SK-N-SH (cell line): ENCODE measurements around the gene ABHD2. TPM values are rescaled to one million over a fixed set of nuclear protein-coding genes. Genes with fewer than 3 reads are reported as not detected.

Source experiments
- CTCF ChIA-PET: fragments of 300-600, 350-600 bp; formaldehyde crosslinking; extraction: SDS; loops from one replicate; lab custom pipeline; 2021; lab: Yijun Ruan, JAX
- POLR2A ChIA-PET: fragments of 350-600 bp; sonication (Branson Sonifier 250); formaldehyde crosslinking; extraction: SDS; loops from one replicate; lab custom pipeline; 2020; ENCODE audit warnings: antibody characterized with exemption, inconsistent platforms; lab: Yijun Ruan, JAX
- DNase-seq: peaks from one replicate; pipeline ENCODE4 v3.0.0; 2012
- H2AFZ ChIP-seq: fragments of 200-600 bp; sonication (generic); 2 replicates; pipeline ENCODE4 v1.8.1; 2016; ENCODE audit warnings: antibody characterized with exemption, mild to moderate bottlenecking, low read depth
- H3F3A ChIP-seq: fragments of 200-600 bp; sonication (generic); replicated peaks from 2 replicates; pipeline ENCODE3; 2016; ENCODE audit warnings: antibody characterized with exemption, mild to moderate bottlenecking; ENCODE audit not compliant: insufficient read depth
- H3K27ac ChIP-seq, 2 experiments: fragments of 200-500 bp in 1 of 2; fragments of 200-600 bp in 1 of 2; sonication (Bioruptor generic) in 1 of 2; sonication (generic), shearing (Covaris generic) in 1 of 2; 2 replicates each; pipeline versions ENCODE4 v1.5.1 to v1.6.1; 2014 to 2016; ENCODE audit warnings: low read depth in 2 of 2, inconsistent platforms in 1 of 2, low read length in 1 of 2, mild to moderate bottlenecking in 1 of 2, mixed read lengths in 1 of 2
- H3K27me3 ChIP-seq: fragments of 200-600 bp; sonication (generic), shearing (Covaris generic); 2 replicates; pipeline ENCODE4 v1.6.1; 2016; ENCODE audit warnings: mixed run types; ENCODE audit not compliant: insufficient read depth
- H3K36me3 ChIP-seq, 2 experiments: fragments of 200-500 bp in 1 of 2; fragments of 200-600 bp in 1 of 2; sonication (Bioruptor generic) in 1 of 2; sonication (generic) in 1 of 2; replicated peaks in 1 of 2; 2 replicates each; pipeline versions ENCODE3 to v1.5.1; 2014 to 2016; ENCODE audit warnings: low read length in 1 of 2, mild to moderate bottlenecking in 1 of 2; ENCODE audit not compliant: insufficient read depth in 2 of 2, control insufficient read depth in 1 of 2
- H3K4me1 ChIP-seq, 2 experiments: fragments of 200-500 bp in 1 of 2; fragments of 200-600 bp in 1 of 2; sonication (Bioruptor generic) in 1 of 2; sonication (generic), shearing (Covaris generic) in 1 of 2; 2 replicates each; pipeline versions ENCODE4 v1.5.1 to v1.6.1; 2014 to 2016; ENCODE audit warnings: low read depth in 1 of 2, low read length in 1 of 2, mixed run types in 1 of 2; ENCODE audit not compliant: insufficient read depth in 2 of 2, control insufficient read depth in 1 of 2
- H3K4me2 ChIP-seq: fragments of 200-600 bp; sonication (generic), shearing (Covaris generic); 2 replicates; pipeline ENCODE4 v1.6.1; 2017; ENCODE audit warnings: mixed run types
- H3K4me3 ChIP-seq, 2 experiments: fragments of 200-500 bp in 1 of 2; fragments of 200-600 bp in 1 of 2; sonication (Bioruptor generic) in 1 of 2; sonication (generic), shearing (Covaris generic) in 1 of 2; 2 replicates each; pipeline versions ENCODE4 v1.5.1 to v1.8.1; 2014 to 2016; ENCODE audit warnings: low read depth in 2 of 2, inconsistent platforms in 1 of 2, low read length in 1 of 2, mild to moderate bottlenecking in 1 of 2, mixed read lengths in 1 of 2, moderate library complexity in 1 of 2
- H3K79me2 ChIP-seq: fragments of 200-600 bp; sonication (generic); 2 replicates; pipeline ENCODE4 v1.8.1; 2017; ENCODE audit warnings: mild to moderate bottlenecking; ENCODE audit not compliant: insufficient read depth
- H3K9ac ChIP-seq: fragments of 200-600 bp; sonication (generic); 2 replicates; pipeline ENCODE4 v1.6.1; 2017; ENCODE audit warnings: mixed run types
- H3K9me2 ChIP-seq: fragments of 200-600 bp; sonication (generic); 2 replicates; pipeline ENCODE4 v1.6.1; 2017; ENCODE audit warnings: mixed run types
- H3K9me3 ChIP-seq: fragments of 200-600 bp; sonication (generic); 2 replicates; pipeline ENCODE4 v1.6.1; 2017; ENCODE audit warnings: mixed run types, mild to moderate bottlenecking, moderate library complexity
- H4K20me1 ChIP-seq: fragments of 200-600 bp; sonication (generic); 2 replicates; pipeline ENCODE4 v1.6.1; 2017; ENCODE audit warnings: mild to moderate bottlenecking, mixed run types; ENCODE audit not compliant: insufficient read depth
- CHD2 ChIP-seq: fragments of 150-350 bp; IDR thresholded peaks from 2 replicates; pipeline ENCODE4 v1.6.1; 2018; ENCODE audit warnings: low read length; ENCODE audit not compliant: partially characterized antibody
- CTCF ChIP-seq: fragments of 200-600 bp; sonication (generic); IDR thresholded peaks from 2 replicates; pipeline ENCODE4 v1.6.1; 2017; ENCODE audit warnings: antibody characterized with exemption, mild to moderate bottlenecking, moderate library complexity
- FOSL2 ChIP-seq: IDR thresholded peaks from 2 replicates; pipeline ENCODE4 v1.4.0; 2012; ENCODE audit warnings: low read depth, mild to moderate bottlenecking, moderate library complexity, borderline replicate concordance
- FOXM1 ChIP-seq: IDR thresholded peaks from 2 replicates; pipeline ENCODE4 v1.4.0; 2012; ENCODE audit warnings: low read depth, mild to moderate bottlenecking
- GATA2 ChIP-seq: sonication (generic); formaldehyde crosslinking; IDR thresholded peaks from 2 replicates; pipeline ENCODE4 v1.5.0; 2020; ENCODE audit warnings: mild to moderate bottlenecking, missing genetic modification reagents
- IRF3 ChIP-seq: fragments of 150-350 bp; IDR thresholded peaks from 2 replicates; pipeline ENCODE4 v1.6.1; 2016; ENCODE audit warnings: mild to moderate bottlenecking, low read depth, low read length
- JUND ChIP-seq: IDR thresholded peaks from 2 replicates; pipeline ENCODE4 v1.4.0; 2012
- MAX ChIP-seq: IDR thresholded peaks from 2 replicates; pipeline ENCODE4 v1.4.0; 2012; ENCODE audit warnings: low read depth
- NFIC ChIP-seq: IDR thresholded peaks from 2 replicates; pipeline ENCODE4 v1.4.0; 2012; ENCODE audit warnings: borderline replicate concordance
- PBX3 ChIP-seq: IDR thresholded peaks from 2 replicates; pipeline ENCODE4; 2012
- POLR2AphosphoS5 ChIP-seq: IDR thresholded peaks from 2 replicates; pipeline ENCODE4 v1.6.1; 2012; ENCODE audit warnings: low read depth, low read length
- RAD21 ChIP-seq: IDR thresholded peaks from 2 replicates; pipeline ENCODE4 v1.6.1; 2012; ENCODE audit warnings: mild to moderate bottlenecking, low read length
- RCOR1 ChIP-seq: fragments of 150-350 bp; IDR thresholded peaks from 2 replicates; pipeline ENCODE4 v1.6.1; 2017; ENCODE audit warnings: antibody characterized with exemption, low read length
- REST ChIP-seq: IDR thresholded peaks from 2 replicates; pipeline ENCODE4 v1.6.1; 2012; ENCODE audit warnings: mild to moderate bottlenecking, low read depth, low read length, moderate library complexity
- SIN3A ChIP-seq: IDR thresholded peaks from 2 replicates; pipeline ENCODE4 v1.6.1; 2012; ENCODE audit warnings: low read depth, mild to moderate bottlenecking, low read length, moderate library complexity, borderline replicate concordance
- TAF1 ChIP-seq: IDR thresholded peaks from 2 replicates; pipeline ENCODE4 v1.6.1; 2012; ENCODE audit warnings: low read depth, mild to moderate bottlenecking, low read length, moderate library complexity, borderline replicate concordance
- USF2 ChIP-seq: fragments of 150-350 bp; IDR thresholded peaks from 2 replicates; pipeline ENCODE4 v1.6.1; 2017; ENCODE audit warnings: antibody characterized with exemption, low read length, low read depth, borderline replicate concordance
- YY1 ChIP-seq: IDR thresholded peaks from 2 replicates; pipeline ENCODE4 v1.4.0; 2012; ENCODE audit warnings: low read depth, mild to moderate bottlenecking
- WGBS: methylation state at CpG from one replicate; pipeline ENCODE4 v1.1.6; 2017; ENCODE audit warnings: low lambda C conversion rate; 5-methylcytosine and 5-hydroxymethylcytosine counted together
- polyA plus RNA-seq, 3 experiments: library from polyadenylated mRNA; depleted of rRNA; stranded (reverse); fragments of >200 nt; gene quantifications; 2 replicates each; pipeline ENCODE4 v1.2.3, GENCODE V29; 2012

The ABHD2 gene
- polyA plus RNA-seq, 1 of the 3 experiments (the other 2 are of a cell fraction): 19.2 TPM

GRCh38 chr15:89187301-89187985 is 99.2 kb downstream of the ABHD2 start:
- WGBS: 94% methylated on average over 9 of the region's 9 CpGs
- H2AFZ ChIP-seq: no peak overlapping the region

More at GRCh38 chr15:89187301-89187985, 99.2 kb downstream of the ABHD2 start:
- no peak for DNase-seq
- peaks cover 10% of the 10 kb centered on the region for H3F3A ChIP-seq
- no peaks in the 10 kb centered on the region for H3K27me3 ChIP-seq
- H3K79me2 ChIP-seq: no peaks in the 10 kb centered on the region
- peaks cover 23 to 54% of the 10 kb centered on the region in 2 experiments for H3K36me3 ChIP-seq
- H3K9me2 ChIP-seq: no peaks in the 10 kb centered on the region
- POLR2A ChIA-PET: no interaction called here
- peaks cover 0 to 6% of the 10 kb centered on the region in 2 experiments; a peak in 1 of 4 replicates for H3K4me1 ChIP-seq
- CTCF ChIA-PET: interaction anchor here (0.5 to 6.6 kb wide), 6 partner anchors 10 to 283 kb away, joined by 3 to 60 read pairs (median 6); no protein-coding TSS in a partner anchor
- no peaks in the 10 kb centered on the region for H3K9me3 ChIP-seq
- TF ChIP-seq MAX (no peak), RCOR1 (no peak), REST (no peak), USF2 (no peak), FOSL2 (no peak), CHD2 (no peak), GATA2 (CRISPR knock-in tag) (no peak), IRF3 (no peak), SIN3A (no peak), PBX3 (no peak), RAD21 (no peak), CTCF (no peak), TAF1 (no peak), YY1 (no peak), POLR2AphosphoS5 (no peak), NFIC (no peak), JUND (no peak), FOXM1 (no peak)
- no peak overlapping the region for H3K4me2 ChIP-seq
- no peaks in the 10 kb centered on the region for H4K20me1 ChIP-seq
- no peak overlapping the region for H3K4me3 ChIP-seq
- no peak overlapping the region for H3K9ac ChIP-seq
- H3K27ac ChIP-seq: no peak overlapping the region
